ENCODE measurements around the gene FN3KRP.

DNA sequence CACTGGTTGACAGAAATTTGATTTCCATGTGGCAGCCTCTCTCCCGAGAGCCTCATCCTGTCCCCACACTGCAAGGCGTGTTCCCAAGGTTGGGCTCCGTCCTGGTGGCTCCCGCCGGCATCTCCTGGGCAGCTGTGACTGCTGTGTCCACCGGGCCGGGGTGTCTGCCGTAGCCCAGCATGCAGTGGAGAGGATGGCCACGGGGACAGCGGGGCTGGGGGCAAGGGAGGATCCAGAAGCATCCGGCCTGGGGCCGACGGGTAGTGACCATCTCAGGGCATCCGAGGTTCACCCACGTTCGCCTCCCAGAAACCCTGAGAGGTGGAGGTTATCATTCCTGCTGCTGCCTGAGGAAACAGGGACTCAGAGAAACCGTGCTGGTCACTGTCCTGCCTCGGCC, 10.8 kb upstream of the FN3KRP start:
- TF ChIP-seq, protein P1, sequence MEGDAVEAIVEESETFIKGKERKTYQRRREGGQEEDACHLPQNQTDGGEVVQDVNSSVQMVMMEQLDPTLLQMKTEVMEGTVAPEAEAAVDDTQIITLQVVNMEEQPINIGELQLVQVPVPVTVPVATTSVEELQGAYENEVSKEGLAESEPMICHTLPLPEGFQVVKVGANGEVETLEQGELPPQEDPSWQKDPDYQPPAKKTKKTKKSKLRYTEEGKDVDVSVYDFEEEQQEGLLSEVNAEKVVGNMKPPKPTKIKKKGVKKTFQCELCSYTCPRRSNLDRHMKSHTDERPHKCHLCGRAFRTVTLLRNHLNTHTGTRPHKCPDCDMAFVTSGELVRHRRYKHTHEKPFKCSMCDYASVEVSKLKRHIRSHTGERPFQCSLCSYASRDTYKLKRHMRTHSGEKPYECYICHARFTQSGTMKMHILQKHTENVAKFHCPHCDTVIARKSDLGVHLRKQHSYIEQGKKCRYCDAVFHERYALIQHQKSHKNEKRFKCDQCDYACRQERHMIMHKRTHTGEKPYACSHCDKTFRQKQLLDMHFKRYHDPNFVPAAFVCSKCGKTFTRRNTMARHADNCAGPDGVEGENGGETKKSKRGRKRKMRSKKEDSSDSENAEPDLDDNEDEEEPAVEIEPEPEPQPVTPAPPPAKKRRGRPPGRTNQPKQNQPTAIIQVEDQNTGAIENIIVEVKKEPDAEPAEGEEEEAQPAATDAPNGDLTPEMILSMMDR (IDR thresholded peaks at IDR 0.05) = no peak
- TF ChIP-seq EP300 (IDR thresholded peaks at IDR 0.05) (no peak), POLR2A (IDR thresholded peaks at IDR 0.05) (no peak)

Data from ovary (tissue), 3 donors.